Heart left ventricle (tissue), 16 donors: ENCODE results near the gene NTRK2. TPM values are rescaled to one million over a fixed set of nuclear protein-coding genes. Genes with fewer than 3 reads are reported as not detected.

Experiments used
- ATAC-seq, 4 donors: fragments of 200-7000 bp; cut with Tn5 transposase; one replicate each; pipeline ENCODE4 v1.9.1; 2020 to 2022; ENCODE audit warnings: moderate library complexity in 4 of 4, mild to moderate bottlenecking in 3 of 4, moderate number of reproducible peaks in 1 of 4
- DNase-seq, 5 donors: peaks; one replicate each; pipeline ENCODE4 v3.0.0-alpha.2; 2020
- H3K27ac ChIP-seq, 12 donors: fragments of 200-600 bp; sonication (generic) in 4 of 12; one replicate each; pipeline versions ENCODE4 v1.5.0 to v1.8.0; 2016 to 2022; ENCODE audit warnings: mild to moderate bottlenecking in 2 of 12
- H3K27me3 ChIP-seq, 9 donors: fragments of 200-600 bp; sonication (generic) in 2 of 9; one replicate each; pipeline versions ENCODE4 v1.5.1 to v1.8.0; 2016 to 2022; ENCODE audit warnings: mild to moderate bottlenecking in 3 of 9
- H3K36me3 ChIP-seq, 9 donors: fragments of 200-600 bp; sonication (generic) in 2 of 9; one replicate each; pipeline versions ENCODE4 v1.5.0 to v1.8.0; 2018 to 2022; ENCODE audit warnings: mild to moderate bottlenecking in 2 of 9
- H3K4me1 ChIP-seq, 12 donors: fragments of 200-600 bp; sonication (generic) in 4 of 12; one replicate each; pipeline versions ENCODE4 v1.5.0 to v1.8.0; 2016 to 2022; ENCODE audit warnings: mild to moderate bottlenecking in 3 of 12
- H3K4me3 ChIP-seq, 12 donors: fragments of 200-600 bp; sonication (generic) in 4 of 12; one replicate each; pipeline versions ENCODE4 v1.5.0 to v1.8.0; 2017 to 2022; ENCODE audit warnings: mild to moderate bottlenecking in 9 of 12, moderate library complexity in 4 of 12
- H3K9me3 ChIP-seq, 12 donors: fragments of 200-600 bp; sonication (generic) in 4 of 12; one replicate each; pipeline versions ENCODE4 v1.5.0 to v1.8.0; 2016 to 2022; ENCODE audit warnings: mild to moderate bottlenecking in 1 of 12
- CTCF ChIP-seq, 12 donors: fragments of 200-600 bp; sonication (generic) in 4 of 12; IDR thresholded peaks; one replicate each; pipeline versions ENCODE4 v1.5.0 to v1.8.0; 2018 to 2022; ENCODE audit warnings: antibody characterized with exemption in 12 of 12, mild to moderate bottlenecking in 5 of 12
- POLR2A ChIP-seq, 2 donors: fragments of 450-650 bp; IDR thresholded peaks; one replicate each; pipeline ENCODE4 v1.6.1; 2017; ENCODE audit warnings: antibody characterized with exemption in 2 of 2, mild to moderate bottlenecking in 2 of 2, moderate library complexity in 2 of 2
- WGBS, 4 donors: extraction: QIAGEN DNeasy Blood & Tissue Kit in 2 of 4; methylation state at CpG; one replicate each; pipeline versions ENCODE4 v1.1.5 to v1.1.7; 2013 to 2018; 5-methylcytosine and 5-hydroxymethylcytosine counted together
- intact Hi-C, 10 donors: fragments of 100-400 bp; cut with DNase I; formaldehyde crosslinking; loops; one replicate each; pipeline versions ENCODE4 v1.11.1 to v1.14.2; 2022
- polyA plus RNA-seq, 2 donors: library from polyadenylated mRNA; stranded (reverse); fragments of 200-250 nt; gene quantifications; one replicate each; pipeline ENCODE4 v1.2.3, GENCODE V29; 2013
- total RNA-seq, 9 donors: library from RNA; depleted of rRNA in 2 of 9; stranded (reverse); fragments of >200 nt in 2 of 9; fragmentation: NEBNext Ultra II Directional in 3 of 9; extraction: Animal tissue kit (Norgen Biotek cat#: 25700) in 3 of 9; gene quantifications; one replicate each; pipeline versions ENCODE4 v1.1.0 to v1.2.4, GENCODE V29; 2016 to 2023
- donor health status: ischemic (EF 13 %, LVEDD 7.1; RV severe dilation, severe dysfunction).
- donor health status: healthy with polysubstance abuse.
- donor health status: DM: no; HTN: yes; CAD: no.
- donor health status: DM: no; HTN: no; CAD: no.
- donor health status: ischemic (EF 25% LVEDD 6.9; RV normal size, moderate dysfunction).
- donor health status: ischemic (EF 25% LVEDD 5.7; RV mildly dilated, moderate dysfunction).
- donor health status: healthy.
- donor health status: DM: yes; HTN: yes; CAD: no.
- donor health status: ischemic (EF 35%, LVEDD 5.7; RV mildly dilated, moderate dysfunction).
- donor health status: nonischemic (EF 11% LVEDD 7.7; RV severe dilation, severe dysfunction).
- donor health status: DM: yes; HTN: yes; CAD: no.
- donor health status: PGD.
- donor health status: ischemic (EF 29% LVEDD 5.4; RV normal size, mild dysfunction).
- donor health status: nonischemic (EF 23%, LVEDD 6.1; RV moderate dilation, normal function).

Gene NTRK2
- total and polyA plus RNA-seq, 11 donors: 0.86 to 16.0 (median 2.4) TPM

GRCh38 chr9:84709056-84709455, 39.5 kb downstream of the NTRK2 start:
- WGBS, 4 donors: 21 to 38% (median 32%) methylated on average over 1 of the region's 1 CpG
- Histone ChIP-seq H3K4me3 (no peak overlapping the region), H3K36me3 (no peaks in the 10 kb centered on the region), H3K27me3 (no peaks in the 10 kb centered on the region), H3K27ac (no peak overlapping the region), H3K4me1 (peaks cover 0 to 13% (median 0%) of the 10 kb centered on the region in 12 donors), H3K9me3 (no peaks in the 10 kb centered on the region)
- DNase-seq: no peak
- TF ChIP-seq CTCF (IDR thresholded peaks at IDR 0.05): no peak
- intact Hi-C loops: loop anchor here in 1 of 10 donors (10.0 kb wide), 1 partner anchor 436 kb away; no protein-coding TSS in a partner anchor
- no peak for ATAC-seq

DNA sequence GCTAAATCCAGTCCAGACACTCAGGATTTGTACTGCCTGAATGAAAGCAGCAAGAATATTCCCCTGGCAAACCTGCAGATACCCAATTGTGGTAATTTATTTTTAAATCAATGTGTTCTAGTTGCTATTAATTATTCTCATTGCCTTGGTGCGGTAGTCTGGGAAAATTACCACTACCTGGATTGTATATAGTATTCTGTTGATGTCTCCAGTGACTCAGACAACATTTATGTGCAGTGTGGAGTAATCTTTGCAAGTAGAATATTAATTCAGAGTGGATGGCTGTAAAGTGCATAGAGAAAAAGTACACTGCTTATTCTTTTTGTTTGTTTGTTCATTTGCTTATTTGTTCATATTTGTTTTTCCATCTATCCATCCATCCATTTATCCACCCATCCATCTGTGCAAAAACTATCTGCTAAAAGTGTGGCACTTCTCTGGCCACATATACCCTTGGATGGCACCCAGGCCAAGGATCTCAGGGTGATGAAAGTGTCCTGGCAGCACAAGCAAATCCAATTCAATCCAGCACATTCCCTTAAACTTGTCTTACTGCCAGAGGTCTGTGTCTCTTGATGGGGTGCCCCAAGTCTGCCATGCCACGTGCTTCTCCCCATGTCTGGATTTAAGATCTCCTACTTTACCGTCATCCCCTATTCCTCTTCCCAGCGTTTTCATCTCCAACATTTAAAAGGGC, 41.3 kb downstream of the NTRK2 start:
- Histone ChIP-seq H3K36me3 (no peaks in the 10 kb centered on the region), H3K27me3 (no peaks in the 10 kb centered on the region), H3K4me3 (no peak overlapping the region), H3K4me1 (peaks cover 0 to 13% (median 0%) of the 10 kb centered on the region in 12 donors), H3K9me3 (no peaks in the 10 kb centered on the region), H3K27ac (no peak overlapping the region)
- intact Hi-C loops: no loop called here
- ATAC-seq (peak; percentile 58 to 86 (median 78)), DNase-seq (peak in 2 of 5 donors; percentile 29 to 36)
- WGBS, 4 donors: 57 to 68% (median 58%) methylated on average over 4 of the region's 4 CpGs
- no peak for TF ChIP-seq CTCF (IDR thresholded peaks at IDR 0.05)
- TF ChIP-seq POLR2A (IDR thresholded peaks at IDR 0.05): no peak

GRCh38 chr9:84711398-84711777, 41.9 kb downstream of the NTRK2 start:
- ATAC-seq (no peak), DNase-seq (no peak)
- no peaks in the 10 kb centered on the region for H3K27me3 ChIP-seq
- no peaks in the 10 kb centered on the region for H3K9me3 ChIP-seq
- intact Hi-C loops: no loop called here
- peaks cover 0 to 13% (median 0%) of the 10 kb centered on the region in 12 donors for H3K4me1 ChIP-seq
- TF ChIP-seq POLR2A (IDR thresholded peaks at IDR 0.05): no peak
- no peak for TF ChIP-seq CTCF (IDR thresholded peaks at IDR 0.05)
- WGBS, 4 donors: 86 to 92% (median 89%) methylated on average over 7 of the region's 7 CpGs
- no peaks in the 10 kb centered on the region for H3K36me3 ChIP-seq
- H3K27ac ChIP-seq: no peak overlapping the region
- no peak overlapping the region for H3K4me3 ChIP-seq

DNA sequence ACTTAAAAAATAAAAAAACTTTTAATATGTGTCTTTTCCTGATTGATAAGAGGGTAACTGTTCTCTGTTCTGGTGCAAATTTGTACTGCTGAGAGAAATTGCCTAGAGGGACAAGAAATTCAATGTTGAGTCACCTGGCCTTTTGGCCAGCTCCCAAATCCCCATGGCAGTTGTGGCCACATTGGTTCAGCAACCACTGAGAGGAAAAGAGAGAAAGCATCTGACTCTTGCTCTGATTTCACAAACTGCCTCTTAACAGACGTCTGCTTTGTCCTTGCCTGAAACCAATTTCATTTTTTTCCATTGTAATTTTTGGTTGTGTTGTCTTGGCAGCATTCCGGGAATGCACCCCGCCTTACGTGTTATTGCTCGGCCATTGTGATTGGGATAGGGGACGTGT, 42.4 kb downstream of the NTRK2 start:
- DNase-seq: no peak

More for the DNA sequence above, 42.4 kb downstream of the NTRK2 start:
- Histone ChIP-seq H3K27ac (no peak overlapping the region), H3K9me3 (no peaks in the 10 kb centered on the region), H3K36me3 (no peaks in the 10 kb centered on the region), H3K4me1 (peaks cover 0 to 13% (median 0%) of the 10 kb centered on the region in 12 donors), H3K27me3 (no peaks in the 10 kb centered on the region), H3K4me3 (no peak overlapping the region)
- ATAC-seq: no peak
- TF ChIP-seq POLR2A (IDR thresholded peaks at IDR 0.05) (no peak), CTCF (IDR thresholded peaks at IDR 0.05) (no peak)
- 70 to 79% (median 77%) methylated on average over 6 of the region's 6 CpGs for WGBS, 4 donors
- intact Hi-C loops: no loop called here
